Measurements from ENCODE around the gene LY6G6C.

- TF ChIP-seq POLR2AphosphoS5 (IDR thresholded peaks at IDR 0.05) (no peak), POLR2A (IDR thresholded peaks at IDR 0.05; ENCODE audit: low read depth) (no peak), EP300 (IDR thresholded peaks at IDR 0.05) (no peak)
- TF ChIP-seq, protein P1, sequence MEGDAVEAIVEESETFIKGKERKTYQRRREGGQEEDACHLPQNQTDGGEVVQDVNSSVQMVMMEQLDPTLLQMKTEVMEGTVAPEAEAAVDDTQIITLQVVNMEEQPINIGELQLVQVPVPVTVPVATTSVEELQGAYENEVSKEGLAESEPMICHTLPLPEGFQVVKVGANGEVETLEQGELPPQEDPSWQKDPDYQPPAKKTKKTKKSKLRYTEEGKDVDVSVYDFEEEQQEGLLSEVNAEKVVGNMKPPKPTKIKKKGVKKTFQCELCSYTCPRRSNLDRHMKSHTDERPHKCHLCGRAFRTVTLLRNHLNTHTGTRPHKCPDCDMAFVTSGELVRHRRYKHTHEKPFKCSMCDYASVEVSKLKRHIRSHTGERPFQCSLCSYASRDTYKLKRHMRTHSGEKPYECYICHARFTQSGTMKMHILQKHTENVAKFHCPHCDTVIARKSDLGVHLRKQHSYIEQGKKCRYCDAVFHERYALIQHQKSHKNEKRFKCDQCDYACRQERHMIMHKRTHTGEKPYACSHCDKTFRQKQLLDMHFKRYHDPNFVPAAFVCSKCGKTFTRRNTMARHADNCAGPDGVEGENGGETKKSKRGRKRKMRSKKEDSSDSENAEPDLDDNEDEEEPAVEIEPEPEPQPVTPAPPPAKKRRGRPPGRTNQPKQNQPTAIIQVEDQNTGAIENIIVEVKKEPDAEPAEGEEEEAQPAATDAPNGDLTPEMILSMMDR (IDR thresholded peaks at IDR 0.05): no peak
These were observed 6.4 kb upstream of the LY6G6C start for GRCh38 chr6:31727717-31728671.
